HepG2 (cell line): ENCODE measurements around the gene UHMK1. TPM values are rescaled to one million over a fixed set of nuclear protein-coding genes. Genes with fewer than 3 reads are reported as not detected.

Source experiments
- ATM ChIP-seq: fragments of 450-650 bp; IDR thresholded peaks from 2 replicates; pipeline ENCODE4 v1.7.1; 2017; ENCODE audit warnings: mild to moderate bottlenecking, borderline replicate concordance
- CCAR2 ChIP-seq: fragments of 200-400 bp; formaldehyde crosslinking; optimal IDR thresholded peaks from 2 replicates; pipeline ENCODE3; 2018; ENCODE audit warnings: low read depth, mild to moderate bottlenecking, low read length, moderate library complexity
- CHCHD3 ChIP-seq: sonication (generic); formaldehyde crosslinking; IDR thresholded peaks from 2 replicates; pipeline ENCODE4 v1.8.0; 2022; ENCODE audit warnings: mild to moderate bottlenecking, missing genetic modification reagents, moderate library complexity
- HMG20A ChIP-seq: IDR thresholded peaks from 2 replicates; pipeline ENCODE4 v1.6.1; 2016; ENCODE audit warnings: borderline replicate concordance
- HOXA9 ChIP-seq: sonication (generic); formaldehyde crosslinking; IDR thresholded peaks from 2 replicates; pipeline ENCODE4 v1.8.1; 2022; ENCODE audit warnings: missing genetic modification reagents, mild to moderate bottlenecking, moderate library complexity, borderline replicate concordance
- JUND ChIP-seq: sonication (generic); formaldehyde crosslinking; IDR thresholded peaks from 2 replicates; pipeline ENCODE4 v1.8.0; 2022; ENCODE audit warnings: mild to moderate bottlenecking, missing genetic modification reagents
- LBX2 ChIP-seq: sonication (generic); formaldehyde crosslinking; IDR thresholded peaks from 2 replicates; pipeline ENCODE4 v1.5.0; 2020; ENCODE audit warnings: missing genetic modification reagents, mild to moderate bottlenecking, borderline replicate concordance
- MAF1 ChIP-seq: sonication (generic); formaldehyde crosslinking; IDR thresholded peaks from 2 replicates; pipeline ENCODE4 v1.5.0; 2020; ENCODE audit warnings: missing genetic modification reagents, borderline replicate concordance
- RFX3 ChIP-seq: IDR thresholded peaks from 2 replicates; pipeline ENCODE4 v1.6.1; 2016; ENCODE audit warnings: missing biosample characterization, missing genetic modification reagents
- SALL2 ChIP-seq: sonication (generic); formaldehyde crosslinking; IDR thresholded peaks from 2 replicates; pipeline ENCODE4 v1.8.1; 2023; ENCODE audit warnings: mild to moderate bottlenecking, missing genetic modification reagents, inconsistent platforms
- TARDBP ChIP-seq: sonication (generic); formaldehyde crosslinking; IDR thresholded peaks from 2 replicates; pipeline ENCODE4 v1.8.0; 2022; ENCODE audit warnings: mild to moderate bottlenecking, missing genetic modification reagents
- YEATS2 ChIP-seq: sonication (generic); formaldehyde crosslinking; IDR thresholded peaks from 2 replicates; pipeline ENCODE4 v1.4.0; 2020; ENCODE audit warnings: missing genetic modification reagents, borderline replicate concordance
- ZBTB44 ChIP-seq: sonication (generic); formaldehyde crosslinking; IDR thresholded peaks from 2 replicates; pipeline ENCODE4 v1.4.0; 2020; ENCODE audit warnings: missing genetic modification reagents
- ZFP37 ChIP-seq: sonication (generic); formaldehyde crosslinking; IDR thresholded peaks from 2 replicates; pipeline ENCODE4 v1.4.0; 2020; ENCODE audit warnings: missing genetic modification reagents, borderline replicate concordance
- ZFX ChIP-seq: sonication (generic); formaldehyde crosslinking; IDR thresholded peaks from 2 replicates; pipeline ENCODE4 v1.4.0; 2020; ENCODE audit warnings: mild to moderate bottlenecking, low read depth, missing genetic modification reagents, moderate library complexity
- ZNF12 ChIP-seq: sonication (generic); formaldehyde crosslinking; IDR thresholded peaks from 2 replicates; pipeline ENCODE4 v1.5.0; 2020; ENCODE audit warnings: missing genetic modification reagents
- ZNF547 ChIP-seq: sonication (generic); formaldehyde crosslinking; IDR thresholded peaks from 2 replicates; pipeline ENCODE4 v1.5.1; 2020; ENCODE audit warnings: mild to moderate bottlenecking, missing genetic modification reagents
- ZNF660 ChIP-seq: sonication (generic); formaldehyde crosslinking; IDR thresholded peaks from 2 replicates; pipeline ENCODE4 v1.5.1; 2020; ENCODE audit warnings: mild to moderate bottlenecking, low read depth, missing genetic modification reagents, borderline replicate concordance
- ZNF672 ChIP-seq: sonication (generic); formaldehyde crosslinking; IDR thresholded peaks from 2 replicates; pipeline ENCODE4 v1.8.1; 2022; ENCODE audit warnings: missing genetic modification reagents
- ZNF720 ChIP-seq: sonication (generic); formaldehyde crosslinking; IDR thresholded peaks from 2 replicates; pipeline ENCODE4 v1.4.0; 2020; ENCODE audit warnings: missing genetic modification reagents
- ZSCAN29 ChIP-seq: sonication (generic); formaldehyde crosslinking; conservative IDR thresholded peaks from 2 replicates; pipeline ENCODE4 v1.4.0; 2020; ENCODE audit warnings: mild to moderate bottlenecking, missing genetic modification reagents
- polyA plus RNA-seq, 8 experiments: library from polyadenylated mRNA; depleted of rRNA in 3 of 8; stranded (reverse) in 7 of 8; unstranded in 1 of 8; fragments of >200 nt; fragmentation: Illumina TruSeq in 4 of 8; extraction: Trizol in 4 of 8; gene quantifications; 2 replicates each; pipeline versions ENCODE4 v1.2.1 to v1.2.3, GENCODE V29; 2011 to 2016; ENCODE audit warnings: low read depth in 4 of 8, missing spikeins in 1 of 8, mixed read lengths in 1 of 8; ENCODE audit not compliant: insufficient read depth in 1 of 8
- total RNA-seq, 5 experiments: library from RNA; depleted of rRNA; stranded (reverse); fragments of >200 nt; fragmentation: Illumina TruSeq; extraction: Trizol; gene quantifications; 2 replicates each; pipeline ENCODE4 v1.2.3, GENCODE V29; 2016; ENCODE audit warnings: low read depth in 1 of 5
- TF ChIP-seq, protein P1 (sequence below): IDR thresholded peaks from 2 replicates; pipeline ENCODE4 v1.6.1; 2016
- TF ChIP-seq, protein P2 (sequence below): fragments of 450-650 bp; IDR thresholded peaks from 2 replicates; pipeline ENCODE4 v1.6.1; 2017
- TF ChIP-seq, protein P3 (sequence below): sonication (generic); formaldehyde crosslinking; IDR thresholded peaks from 2 replicates; pipeline ENCODE4 v1.8.1; 2023; ENCODE audit warnings: mild to moderate bottlenecking, missing genetic modification reagents
- TF ChIP-seq, protein P4 (sequence below): sonication (generic); formaldehyde crosslinking; IDR thresholded peaks from 2 replicates; pipeline ENCODE4 v1.5.0; 2020; ENCODE audit warnings: missing genetic modification reagents

UHMK1 gene
- total and polyA plus RNA-seq, 2 of the 13 experiments (the other 11 are each of a cell fraction or from before 2014, with no cell fraction given) = 12.9 to 20.0 TPM

DNA sequence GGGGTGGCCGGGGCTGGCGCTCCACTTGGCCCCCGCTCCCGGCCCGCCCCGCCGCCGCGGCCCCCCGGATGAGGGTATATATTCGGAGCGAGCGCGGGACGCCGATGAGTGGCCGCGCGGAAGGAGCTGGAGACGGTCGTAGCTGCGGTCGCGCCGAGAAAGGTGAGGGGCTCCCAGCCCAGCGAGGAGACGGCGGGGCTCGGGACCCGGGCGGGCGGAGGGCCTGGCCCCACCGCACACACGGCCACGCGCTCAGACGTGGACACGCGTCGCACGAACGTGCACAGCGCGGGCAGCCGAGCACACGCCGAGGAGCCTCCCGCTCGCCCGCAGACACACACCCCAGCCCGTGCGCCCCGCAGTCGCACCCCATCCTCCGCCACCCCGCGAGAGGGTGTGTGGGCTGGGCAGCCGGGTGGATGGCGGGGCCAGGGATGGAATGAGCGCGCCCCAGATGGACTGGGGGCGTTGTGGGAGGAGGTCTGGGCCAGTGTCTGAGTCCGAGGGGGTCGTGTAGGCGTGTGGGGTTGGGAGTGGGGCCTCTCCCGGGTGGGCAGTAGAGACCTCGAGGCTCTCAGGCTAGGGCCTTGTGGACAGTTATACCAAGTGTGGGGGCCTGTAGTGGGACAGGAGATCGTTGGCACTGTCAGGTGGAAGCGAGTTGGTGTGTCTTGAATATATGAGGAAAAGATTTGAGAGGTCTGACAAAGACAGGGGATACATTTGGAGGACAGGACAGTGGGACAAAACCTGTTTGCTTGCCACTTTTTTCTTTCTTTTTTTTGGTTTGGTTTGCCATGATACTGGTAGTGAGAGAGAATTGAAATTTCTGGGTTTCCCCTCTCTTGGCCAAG is 64.2 kb downstream of the UHMK1 start, which contains the start of gene UAP1 (continued):
- TF ChIP-seq ZNF12 (CRISPR knock-in tag) (no peak), ZSCAN29 (CRISPR knock-in tag) (no peak), RFX3 (CRISPR knock-in tag) (no peak), ZFX (peak; percentile 64), LBX2 (CRISPR knock-in tag) (no peak), ZFP37 (CRISPR knock-in tag) (no peak), ZNF547 (CRISPR knock-in tag) (no peak; the same call in 1 of the 2 replicates), ZNF660 (CRISPR knock-in tag) (no peak), MAF1 (CRISPR knock-in tag) (no peak; the same call in 1 of the 2 replicates), TARDBP (CRISPR knock-in tag) (peak; percentile 25), HOXA9 (CRISPR knock-in tag) (peak; percentile 73; the same call in 1 of the 2 replicates), CHCHD3 (CRISPR knock-in tag) (no peak), ZNF672 (CRISPR knock-in tag) (no peak), YEATS2 (CRISPR knock-in tag) (no peak), JUND (CRISPR knock-in tag) (peak; percentile 67; the same call in 1 of the 2 replicates), ATM (no peak), CCAR2 (no peak), ZNF720 (no peak), ZBTB44 (no peak), HMG20A (CRISPR knock-in tag) (no peak), SALL2 (CRISPR knock-in tag) (peak; percentile 35; the same call in 1 of the 2 replicates)
- TF ChIP-seq, protein P1, sequence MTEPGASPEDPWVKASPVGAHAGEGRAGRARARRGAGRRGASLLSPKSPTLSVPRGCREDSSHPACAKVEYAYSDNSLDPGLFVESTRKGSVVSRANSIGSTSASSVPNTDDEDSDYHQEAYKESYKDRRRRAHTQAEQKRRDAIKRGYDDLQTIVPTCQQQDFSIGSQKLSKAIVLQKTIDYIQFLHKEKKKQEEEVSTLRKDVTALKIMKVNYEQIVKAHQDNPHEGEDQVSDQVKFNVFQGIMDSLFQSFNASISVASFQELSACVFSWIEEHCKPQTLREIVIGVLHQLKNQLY (CRISPR knock-in tag) = no peak
- TF ChIP-seq, protein P2, sequence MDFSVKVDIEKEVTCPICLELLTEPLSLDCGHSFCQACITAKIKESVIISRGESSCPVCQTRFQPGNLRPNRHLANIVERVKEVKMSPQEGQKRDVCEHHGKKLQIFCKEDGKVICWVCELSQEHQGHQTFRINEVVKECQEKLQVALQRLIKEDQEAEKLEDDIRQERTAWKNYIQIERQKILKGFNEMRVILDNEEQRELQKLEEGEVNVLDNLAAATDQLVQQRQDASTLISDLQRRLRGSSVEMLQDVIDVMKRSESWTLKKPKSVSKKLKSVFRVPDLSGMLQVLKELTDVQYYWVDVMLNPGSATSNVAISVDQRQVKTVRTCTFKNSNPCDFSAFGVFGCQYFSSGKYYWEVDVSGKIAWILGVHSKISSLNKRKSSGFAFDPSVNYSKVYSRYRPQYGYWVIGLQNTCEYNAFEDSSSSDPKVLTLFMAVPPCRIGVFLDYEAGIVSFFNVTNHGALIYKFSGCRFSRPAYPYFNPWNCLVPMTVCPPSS = no peak
- TF ChIP-seq, protein P3, sequence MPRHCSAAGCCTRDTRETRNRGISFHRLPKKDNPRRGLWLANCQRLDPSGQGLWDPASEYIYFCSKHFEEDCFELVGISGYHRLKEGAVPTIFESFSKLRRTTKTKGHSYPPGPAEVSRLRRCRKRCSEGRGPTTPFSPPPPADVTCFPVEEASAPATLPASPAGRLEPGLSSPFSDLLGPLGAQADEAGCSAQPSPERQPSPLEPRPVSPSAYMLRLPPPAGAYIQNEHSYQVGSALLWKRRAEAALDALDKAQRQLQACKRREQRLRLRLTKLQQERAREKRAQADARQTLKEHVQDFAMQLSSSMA = no peak; the same call in 1 of the 2 replicates
- TF ChIP-seq, protein P4, sequence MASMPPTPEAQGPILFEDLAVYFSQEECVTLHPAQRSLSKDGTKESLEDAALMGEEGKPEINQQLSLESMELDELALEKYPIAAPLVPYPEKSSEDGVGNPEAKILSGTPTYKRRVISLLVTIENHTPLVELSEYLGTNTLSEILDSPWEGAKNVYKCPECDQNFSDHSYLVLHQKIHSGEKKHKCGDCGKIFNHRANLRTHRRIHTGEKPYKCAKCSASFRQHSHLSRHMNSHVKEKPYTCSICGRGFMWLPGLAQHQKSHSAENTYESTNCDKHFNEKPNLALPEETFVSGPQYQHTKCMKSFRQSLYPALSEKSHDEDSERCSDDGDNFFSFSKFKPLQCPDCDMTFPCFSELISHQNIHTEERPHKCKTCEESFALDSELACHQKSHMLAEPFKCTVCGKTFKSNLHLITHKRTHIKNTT (CRISPR knock-in tag) = no peak
